NCI-H526 treated with DMSO at 0.1 percent for 48 hours (cell line): ENCODE results near the gene RSU1.

ENCODE experiments used
- DNase-seq: peaks from one replicate; lab custom pipeline; 2025; lab: John Stamatoyannopoulos, UW

The RSU1 gene

GRCh38 chr10:16602104-16602775, 215.0 kb downstream of the RSU1 start:
- DNase-seq, result no peak

GRCh38 chr10:16599662-16600061, 217.6 kb downstream of the RSU1 start:
- DNase-seq, result no peak

GRCh38 chr10:16597656-16598055, 219.6 kb downstream of the RSU1 start:
- no peak for DNase-seq

- DNase-seq, result no peak
Measured at GRCh38 chr10:16592378-16592777, 224.8 kb downstream of the RSU1 start.

GRCh38 chr10:16586358-16587138, 230.7 kb downstream of the RSU1 start:
- no peak for DNase-seq

GRCh38 chr10:16585103-16585502, 232.1 kb downstream of the RSU1 start:
- DNase-seq, result no peak

GRCh38 chr10:16583382-16583781, 233.8 kb downstream of the RSU1 start:
- no peak for DNase-seq

GRCh38 chr10:16581202-16581601, 236.0 kb downstream of the RSU1 start:
- no peak for DNase-seq

- DNase-seq, result no peak
Measured at GRCh38 chr10:16570731-16571130, 246.5 kb downstream of the RSU1 start.

- DNase-seq, result no peak
Measured at GRCh38 chr10:16566202-16566805, 250.9 kb downstream of the RSU1 start.

GRCh38 chr10:16565604-16566003, 251.6 kb downstream of the RSU1 start:
- no peak for DNase-seq

GRCh38 chr10:16562891-16563290, 254.3 kb downstream of the RSU1 start:
- no peak for DNase-seq

GRCh38 chr10:16559236-16559773, 257.9 kb downstream of the RSU1 start:
- no peak for DNase-seq

- no peak for DNase-seq
Measured at GRCh38 chr10:16547973-16548372, 269.3 kb downstream of the RSU1 start.

- DNase-seq, result peak; percentile 4
Measured at GRCh38 chr10:16545116-16545736, 272.0 kb downstream of the RSU1 start.

GRCh38 chr10:16544591-16544990, 272.6 kb downstream of the RSU1 start:
- DNase-seq, result no peak

- no peak for DNase-seq
Measured at GRCh38 chr10:16544099-16544498, 273.1 kb downstream of the RSU1 start.
